Fibroblast of lung (primary cell): ENCODE measurements around the gene ZNF785. TPM values are rescaled to one million over a fixed set of nuclear protein-coding genes. Genes with fewer than 3 reads are reported as not detected.
A peak's percentile ranks its signal among the peaks of the same experiment; 100 is the strongest.

ENCODE experiments used
- DNase-seq, 2 donors: peaks; one replicate each; pipeline versions ENCODE4 v3.0.0 to v3.0.0-alpha.2; 2010; ENCODE audit warnings: low read depth in 2 of 2
- H2AFZ ChIP-seq: 2 replicates; pipeline ENCODE4 v1.5.1; 2012; ENCODE audit warnings: low read length, control low read depth, inconsistent platforms
- H3K27ac ChIP-seq: 2 replicates; pipeline ENCODE4 v1.5.1; 2011; ENCODE audit warnings: low read length, control low read depth; ENCODE audit not compliant: insufficient read depth
- H3K27me3 ChIP-seq: 2 replicates; pipeline ENCODE4 v1.5.1; 2011; ENCODE audit warnings: mild to moderate bottlenecking, low read length; ENCODE audit not compliant: control insufficient read depth, insufficient read depth
- H3K36me3 ChIP-seq: 2 replicates; pipeline ENCODE4 v1.5.1; 2011; ENCODE audit warnings: low read length; ENCODE audit not compliant: control insufficient read depth, insufficient read depth
- H3K4me1 ChIP-seq: 2 replicates; pipeline ENCODE4 v1.5.1; 2011; ENCODE audit warnings: low read length; ENCODE audit not compliant: control insufficient read depth, insufficient read depth; ENCODE audit errors: extremely low read depth
- H3K4me2 ChIP-seq: 2 replicates; pipeline ENCODE4 v1.5.1; 2011; ENCODE audit warnings: low read length, control low read depth; ENCODE audit not compliant: insufficient read depth; ENCODE audit errors: extremely low read depth
- H3K4me3 ChIP-seq, 4 experiments: fragments of 200-600 bp in 1 of 4; sonication (generic) in 1 of 4; replicated peaks in 1 of 4; 2 replicates each; pipeline ENCODE4 v1.5.1; 2011 to 2016; ENCODE audit warnings: low read length in 4 of 4, low read depth in 3 of 4, mild to moderate bottlenecking in 3 of 4, control low read depth in 2 of 4, inconsistent platforms in 1 of 4, mixed read lengths in 1 of 4; ENCODE audit not compliant: insufficient read depth in 1 of 4; ENCODE audit errors: control extremely low read depth in 1 of 4
- H3K79me2 ChIP-seq: 2 replicates; pipeline ENCODE4 v1.5.1; 2012; ENCODE audit warnings: mild to moderate bottlenecking, low read length, inconsistent platforms; ENCODE audit not compliant: control insufficient read depth, insufficient read depth
- H3K9ac ChIP-seq: 2 replicates; pipeline ENCODE4 v1.5.1; 2011; ENCODE audit warnings: mild to moderate bottlenecking, low read length, control low read depth; ENCODE audit not compliant: insufficient read depth
- H3K9me3 ChIP-seq: 2 replicates; pipeline ENCODE4 v1.5.1; 2012; ENCODE audit warnings: low read depth, low read length; ENCODE audit not compliant: control insufficient read depth, insufficient read depth
- H4K20me1 ChIP-seq: 2 replicates; pipeline ENCODE4 v1.5.1; 2011; ENCODE audit warnings: low read length; ENCODE audit not compliant: control insufficient read depth, insufficient read depth; ENCODE audit errors: extremely low read depth
- EZH2 ChIP-seq: IDR thresholded peaks from 2 replicates; pipeline ENCODE4 v1.5.1; 2012; ENCODE audit warnings: low read length, control low read depth, mild to moderate bottlenecking; ENCODE audit errors: missing control alignments
- polyA plus RNA-seq, 2 donors: library from polyadenylated mRNA; depleted of rRNA in 1 of 2; stranded (reverse) in 1 of 2; unstranded in 1 of 2; fragments of >200 nt; gene quantifications; 2 replicates each; pipeline ENCODE4 v1.2.1, GENCODE V29; 2011 to 2012; ENCODE audit warnings: missing spikeins in 1 of 2
- total RNA-seq: library from RNA; depleted of rRNA; stranded (reverse); fragments of >200 nt; gene quantifications from 2 replicates; pipeline ENCODE4 v1.2.1, GENCODE V29; 2014
- TF ChIP-seq, protein P1 (sequence below), 2 donors: IDR thresholded peaks in 1 of 2; conservative IDR thresholded peaks in 1 of 2; 1 replicate in 1 of 2; 2 replicates in 1 of 2; pipeline ENCODE4 v1.5.1; 2011 to 2012; ENCODE audit warnings: low read length in 2 of 2, control low read depth in 1 of 2, inconsistent platforms in 1 of 2, low read depth in 1 of 2, mild to moderate bottlenecking in 1 of 2

Gene ZNF785
- total and polyA plus RNA-seq, 2 donors (not counting 1 experiment from before 2014, with no cell fraction given) = 6.6 to 7.1 TPM

DNA sequence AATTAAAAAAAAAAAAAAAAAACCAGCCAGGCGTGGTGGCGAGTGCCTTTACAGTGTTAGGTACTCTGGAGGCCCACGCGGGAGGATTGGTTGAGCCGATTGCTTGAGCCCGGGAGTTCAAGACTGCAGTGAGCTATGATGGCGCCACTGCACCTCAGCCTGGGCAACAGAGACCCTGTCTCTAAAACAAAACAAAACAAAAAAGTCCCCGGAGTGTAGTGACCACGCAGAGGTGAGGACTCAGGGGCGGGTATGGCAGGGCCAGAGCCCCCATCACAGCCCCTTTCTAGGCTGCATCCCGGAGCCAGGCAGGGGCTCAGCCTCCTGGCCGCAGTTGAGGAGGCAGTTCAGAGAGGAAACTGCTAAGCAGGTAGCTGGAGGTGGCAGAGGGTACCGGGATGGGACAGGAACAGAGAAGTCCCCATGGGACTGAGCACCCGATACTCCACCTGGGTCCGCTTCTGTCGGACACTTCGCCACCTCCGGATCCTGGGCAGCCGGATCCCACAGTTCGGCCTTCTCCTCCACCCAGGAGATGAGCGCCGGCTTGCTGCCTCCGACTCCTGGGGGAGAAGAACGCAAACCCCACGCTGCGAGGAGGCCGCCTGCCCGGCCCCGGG, 51.6 kb downstream of the ZNF785 start:
- Histone ChIP-seq H3K27ac (peak overlapping the region; percentile 87), H3K4me3 (peak overlapping the region; percentile 67 to 95 (median 70)), H3K79me2 (no peaks in the 10 kb centered on the region), H3K36me3 (peaks cover 1% of the 10 kb centered on the region), H4K20me1 (no peaks in the 10 kb centered on the region), H3K4me1 (peaks cover 6% of the 10 kb centered on the region), H3K27me3 (no peaks in the 10 kb centered on the region), H2AFZ (peak overlapping the region; percentile 95), H3K9ac (peak overlapping the region; percentile 88), H3K9me3 (no peaks in the 10 kb centered on the region), H3K4me2 (peak overlapping the region; percentile 97)
- DNase-seq = no peak
- TF ChIP-seq, protein P1, sequence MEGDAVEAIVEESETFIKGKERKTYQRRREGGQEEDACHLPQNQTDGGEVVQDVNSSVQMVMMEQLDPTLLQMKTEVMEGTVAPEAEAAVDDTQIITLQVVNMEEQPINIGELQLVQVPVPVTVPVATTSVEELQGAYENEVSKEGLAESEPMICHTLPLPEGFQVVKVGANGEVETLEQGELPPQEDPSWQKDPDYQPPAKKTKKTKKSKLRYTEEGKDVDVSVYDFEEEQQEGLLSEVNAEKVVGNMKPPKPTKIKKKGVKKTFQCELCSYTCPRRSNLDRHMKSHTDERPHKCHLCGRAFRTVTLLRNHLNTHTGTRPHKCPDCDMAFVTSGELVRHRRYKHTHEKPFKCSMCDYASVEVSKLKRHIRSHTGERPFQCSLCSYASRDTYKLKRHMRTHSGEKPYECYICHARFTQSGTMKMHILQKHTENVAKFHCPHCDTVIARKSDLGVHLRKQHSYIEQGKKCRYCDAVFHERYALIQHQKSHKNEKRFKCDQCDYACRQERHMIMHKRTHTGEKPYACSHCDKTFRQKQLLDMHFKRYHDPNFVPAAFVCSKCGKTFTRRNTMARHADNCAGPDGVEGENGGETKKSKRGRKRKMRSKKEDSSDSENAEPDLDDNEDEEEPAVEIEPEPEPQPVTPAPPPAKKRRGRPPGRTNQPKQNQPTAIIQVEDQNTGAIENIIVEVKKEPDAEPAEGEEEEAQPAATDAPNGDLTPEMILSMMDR (conservative IDR thresholded peaks at IDR 0.05 in 1 of 2, IDR thresholded peaks at IDR 0.05 in 1 of 2; ENCODE audit: low read depth in 1 of 2, low read length in 2 of 2) = no peak
- TF ChIP-seq EZH2 = no peak

DNA sequence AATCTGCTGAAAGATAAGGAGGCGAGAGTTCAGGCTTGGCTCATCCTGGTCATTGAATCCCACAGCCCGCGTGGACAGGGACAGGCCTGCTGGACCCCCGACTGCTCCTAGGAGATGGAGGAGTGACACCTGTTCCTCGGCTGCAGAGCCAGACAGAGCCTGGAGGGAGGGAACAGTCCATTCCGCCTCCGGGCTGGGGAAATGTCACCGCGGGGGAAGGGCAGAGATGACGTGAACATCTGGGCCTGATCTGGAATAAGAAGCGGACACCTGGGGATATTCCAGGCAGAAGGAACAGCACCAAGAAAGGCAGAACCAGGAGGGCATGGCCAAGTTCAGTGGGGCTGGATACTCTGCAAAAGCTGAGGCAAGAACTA, 52.4 kb downstream of the ZNF785 start:
- H3K4me3 ChIP-seq = no peak overlapping the region
- DNase-seq = no peak
- no peak for TF ChIP-seq EZH2
- TF ChIP-seq, protein P1 (conservative IDR thresholded peaks at IDR 0.05 in 1 of 2, IDR thresholded peaks at IDR 0.05 in 1 of 2; ENCODE audit: low read depth in 1 of 2, low read length in 2 of 2) = no peak
- no peaks in the 10 kb centered on the region for H4K20me1 ChIP-seq
- no peaks in the 10 kb centered on the region for H3K79me2 ChIP-seq
- no peak overlapping the region for H3K9ac ChIP-seq
- no peaks in the 10 kb centered on the region for H3K9me3 ChIP-seq
- no peaks in the 10 kb centered on the region for H3K27me3 ChIP-seq
- H3K4me1 ChIP-seq = peaks cover 6% of the 10 kb centered on the region
- H3K27ac ChIP-seq = no peak overlapping the region
- no peak overlapping the region for H3K4me2 ChIP-seq
- no peak overlapping the region for H2AFZ ChIP-seq
- H3K36me3 ChIP-seq = peaks cover 1% of the 10 kb centered on the region

GRCh38 chr16:30532285-30533145, 53.0 kb downstream of the ZNF785 start:
- no peak overlapping the region for H3K4me2 ChIP-seq
- no peak overlapping the region for H3K27ac ChIP-seq
- no peaks in the 10 kb centered on the region for H3K9me3 ChIP-seq
- no peak for DNase-seq
- H3K4me3 ChIP-seq = no peak overlapping the region
- H3K36me3 ChIP-seq = peaks cover 1% of the 10 kb centered on the region
- H4K20me1 ChIP-seq = no peaks in the 10 kb centered on the region
- no peak overlapping the region for H2AFZ ChIP-seq
- TF ChIP-seq, protein P1 (conservative IDR thresholded peaks at IDR 0.05 in 1 of 2, IDR thresholded peaks at IDR 0.05 in 1 of 2; ENCODE audit: low read depth in 1 of 2, low read length in 2 of 2) = no peak
- no peak for TF ChIP-seq EZH2
- no peaks in the 10 kb centered on the region for H3K27me3 ChIP-seq
- H3K79me2 ChIP-seq = no peaks in the 10 kb centered on the region
- H3K4me1 ChIP-seq = peaks cover 8% of the 10 kb centered on the region
- H3K9ac ChIP-seq = no peak overlapping the region
